ENCODE data around the gene CSMD2.

DNA sequence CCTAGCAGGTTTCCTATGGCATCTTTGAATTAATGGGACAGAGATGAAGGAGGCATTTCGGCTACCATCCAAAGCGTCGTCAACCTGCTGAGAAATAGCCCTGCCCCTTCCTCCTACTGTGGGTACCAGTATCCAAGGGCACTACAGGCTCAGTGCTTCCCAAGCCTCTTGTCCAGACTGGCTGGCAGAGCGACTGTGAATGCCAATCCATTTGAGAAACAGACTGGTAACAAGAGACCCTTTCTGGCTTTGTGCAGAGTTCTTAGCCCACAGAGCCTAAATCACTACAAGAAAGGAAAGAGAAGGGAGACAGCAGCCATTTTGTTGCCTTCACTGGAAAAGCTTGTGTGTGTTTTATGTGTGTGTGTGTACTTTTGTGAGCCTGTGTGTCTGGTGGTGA lies 185.7 kb downstream of the CSMD2 start:
- TF ChIP-seq ZNF274 (IDR thresholded peaks at IDR 0.05; ENCODE audit: low read depth, low read length) (no peak), YY1 (IDR thresholded peaks at IDR 0.05; ENCODE audit: insufficient read depth, insufficient read length) (no peak), SUZ12 (IDR thresholded peaks at IDR 0.05; ENCODE audit: extremely low read depth, insufficient read depth, insufficient read length) (no peak)

Measured in NT2/D1 (cell line).